Glutamatergic neuron (in vitro differentiated cells): ENCODE measurements around the gene RGS14. TPM values are rescaled to one million over a fixed set of nuclear protein-coding genes. Genes with fewer than 3 reads are reported as not detected.
A peak's percentile ranks its signal among the peaks of the same experiment; 100 is the strongest.

Source experiments
- DNase-seq: peaks from one replicate; pipeline ENCODE4 v3.0.0; 2022
- H3K27ac Mint-ChIP-seq: one replicate; pipeline ENCODE4 v1.8.0; 2020; ENCODE audit warnings: mild to moderate bottlenecking, mixed read lengths, inconsistent platforms; ENCODE audit not compliant: unreplicated experiment
- H3K27me3 Mint-ChIP-seq: one replicate; pipeline ENCODE4 v1.8.0; 2020; ENCODE audit warnings: mild to moderate bottlenecking, moderate library complexity, mixed read lengths, inconsistent platforms; ENCODE audit not compliant: unreplicated experiment
- H3K36me3 Mint-ChIP-seq: one replicate; pipeline ENCODE4 v1.8.0; 2020; ENCODE audit warnings: mild to moderate bottlenecking, mixed read lengths, inconsistent platforms; ENCODE audit not compliant: unreplicated experiment
- H3K4me1 Mint-ChIP-seq: one replicate; pipeline ENCODE4 v1.8.0; 2020; ENCODE audit warnings: mild to moderate bottlenecking, low read depth, mixed read lengths, inconsistent platforms; ENCODE audit not compliant: unreplicated experiment
- H3K4me3 Mint-ChIP-seq: one replicate; pipeline ENCODE4 v1.8.0; 2020; ENCODE audit warnings: mild to moderate bottlenecking, mixed read lengths, inconsistent platforms; ENCODE audit not compliant: unreplicated experiment
- H3K9me3 Mint-ChIP-seq: one replicate; pipeline ENCODE4 v1.8.0; 2020; ENCODE audit warnings: mild to moderate bottlenecking, moderate library complexity, mixed read lengths, inconsistent platforms; ENCODE audit not compliant: unreplicated experiment
- total RNA-seq: library from RNA; stranded (reverse); fragmentation: NEBNext Ultra II Directional; extraction: Animal tissue kit (Norgen Biotek cat#: 25700); gene quantifications from one replicate; pipeline ENCODE4 v1.2.1, GENCODE V29; 2021; ENCODE audit not compliant: unreplicated experiment
- TF ChIP-seq, protein P1 (sequence below): fragments of 200-600 bp; sonication (generic); IDR thresholded peaks from one replicate; pipeline ENCODE4 v1.5.0; 2021; ENCODE audit not compliant: partially characterized antibody, unreplicated experiment

RGS14 gene
- total RNA-seq, 1 donor from 2014 or later, result 15.9 TPM

DNA sequence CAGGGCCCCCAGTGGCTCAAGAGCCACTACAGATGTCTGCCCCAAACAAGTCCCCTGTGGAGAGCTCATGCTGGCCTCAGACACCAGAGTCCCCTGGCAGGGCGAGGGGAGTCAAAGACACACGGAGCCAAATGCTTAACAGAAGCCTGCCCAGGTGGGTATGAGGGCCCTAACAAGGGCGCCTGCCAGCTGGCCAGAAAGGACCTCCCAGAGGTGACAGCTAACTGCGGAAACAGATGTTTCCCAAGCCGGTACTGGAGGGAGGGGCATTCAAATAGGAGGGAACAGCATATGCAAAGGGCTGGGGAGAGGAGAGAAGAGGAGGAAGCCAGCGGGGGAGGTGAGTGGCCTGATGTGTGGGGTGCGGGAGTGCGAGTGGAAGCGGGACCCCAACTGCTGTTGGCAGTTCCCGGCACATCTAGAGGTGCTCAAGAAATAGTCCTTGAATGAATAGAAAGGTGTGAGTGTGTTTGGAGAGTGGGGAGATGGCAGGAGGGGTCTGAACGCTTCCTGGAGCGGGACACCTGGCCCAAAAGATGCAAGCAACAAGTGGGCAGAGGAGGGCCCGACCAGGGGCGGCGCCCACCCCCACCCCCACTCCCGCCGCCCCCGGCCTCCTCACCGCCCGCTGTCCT is 46.9 kb upstream of the RGS14 start:
- TF ChIP-seq, protein P1, sequence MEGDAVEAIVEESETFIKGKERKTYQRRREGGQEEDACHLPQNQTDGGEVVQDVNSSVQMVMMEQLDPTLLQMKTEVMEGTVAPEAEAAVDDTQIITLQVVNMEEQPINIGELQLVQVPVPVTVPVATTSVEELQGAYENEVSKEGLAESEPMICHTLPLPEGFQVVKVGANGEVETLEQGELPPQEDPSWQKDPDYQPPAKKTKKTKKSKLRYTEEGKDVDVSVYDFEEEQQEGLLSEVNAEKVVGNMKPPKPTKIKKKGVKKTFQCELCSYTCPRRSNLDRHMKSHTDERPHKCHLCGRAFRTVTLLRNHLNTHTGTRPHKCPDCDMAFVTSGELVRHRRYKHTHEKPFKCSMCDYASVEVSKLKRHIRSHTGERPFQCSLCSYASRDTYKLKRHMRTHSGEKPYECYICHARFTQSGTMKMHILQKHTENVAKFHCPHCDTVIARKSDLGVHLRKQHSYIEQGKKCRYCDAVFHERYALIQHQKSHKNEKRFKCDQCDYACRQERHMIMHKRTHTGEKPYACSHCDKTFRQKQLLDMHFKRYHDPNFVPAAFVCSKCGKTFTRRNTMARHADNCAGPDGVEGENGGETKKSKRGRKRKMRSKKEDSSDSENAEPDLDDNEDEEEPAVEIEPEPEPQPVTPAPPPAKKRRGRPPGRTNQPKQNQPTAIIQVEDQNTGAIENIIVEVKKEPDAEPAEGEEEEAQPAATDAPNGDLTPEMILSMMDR, result no peak
- H3K4me3 Mint-ChIP-seq, result peak overlapping the region; percentile 88
- DNase-seq, result no peak
- peaks cover 4% of the 10 kb centered on the region for H3K9me3 Mint-ChIP-seq
- peaks cover 8% of the 10 kb centered on the region for H3K27me3 Mint-ChIP-seq
- H3K27ac Mint-ChIP-seq, result peak overlapping the region; percentile 76
- peaks cover 7% of the 10 kb centered on the region for H3K4me1 Mint-ChIP-seq
- peaks cover under 1% of the 10 kb centered on the region for H3K36me3 Mint-ChIP-seq

DNA sequence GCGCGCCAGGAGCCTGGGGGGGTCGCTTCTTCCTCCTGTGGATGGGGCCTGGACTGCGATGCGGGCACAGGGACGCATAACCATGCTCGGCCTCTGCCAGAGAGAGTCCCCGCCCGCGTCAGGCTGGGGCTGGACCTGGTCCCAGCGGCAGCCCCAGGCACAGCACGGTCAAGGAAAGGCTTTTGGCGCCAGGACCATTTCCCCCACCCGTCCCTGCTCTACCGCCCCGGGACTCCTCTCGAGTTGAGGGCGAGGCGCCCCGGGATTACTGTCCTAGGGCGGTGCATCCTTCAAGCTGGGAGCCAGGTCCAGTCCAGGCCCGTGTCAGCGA is 46.4 kb upstream of the RGS14 start:
- Mint-ChIP-seq H3K4me1 (peaks cover 7% of the 10 kb centered on the region), H3K36me3 (peaks cover 4% of the 10 kb centered on the region), H3K4me3 (peak overlapping the region; percentile 74), H3K9me3 (peaks cover 2% of the 10 kb centered on the region), H3K27ac (no peak overlapping the region), H3K27me3 (peaks cover 6% of the 10 kb centered on the region)
- TF ChIP-seq, protein P1, result no peak
- peak; percentile 57 for DNase-seq

DNA sequence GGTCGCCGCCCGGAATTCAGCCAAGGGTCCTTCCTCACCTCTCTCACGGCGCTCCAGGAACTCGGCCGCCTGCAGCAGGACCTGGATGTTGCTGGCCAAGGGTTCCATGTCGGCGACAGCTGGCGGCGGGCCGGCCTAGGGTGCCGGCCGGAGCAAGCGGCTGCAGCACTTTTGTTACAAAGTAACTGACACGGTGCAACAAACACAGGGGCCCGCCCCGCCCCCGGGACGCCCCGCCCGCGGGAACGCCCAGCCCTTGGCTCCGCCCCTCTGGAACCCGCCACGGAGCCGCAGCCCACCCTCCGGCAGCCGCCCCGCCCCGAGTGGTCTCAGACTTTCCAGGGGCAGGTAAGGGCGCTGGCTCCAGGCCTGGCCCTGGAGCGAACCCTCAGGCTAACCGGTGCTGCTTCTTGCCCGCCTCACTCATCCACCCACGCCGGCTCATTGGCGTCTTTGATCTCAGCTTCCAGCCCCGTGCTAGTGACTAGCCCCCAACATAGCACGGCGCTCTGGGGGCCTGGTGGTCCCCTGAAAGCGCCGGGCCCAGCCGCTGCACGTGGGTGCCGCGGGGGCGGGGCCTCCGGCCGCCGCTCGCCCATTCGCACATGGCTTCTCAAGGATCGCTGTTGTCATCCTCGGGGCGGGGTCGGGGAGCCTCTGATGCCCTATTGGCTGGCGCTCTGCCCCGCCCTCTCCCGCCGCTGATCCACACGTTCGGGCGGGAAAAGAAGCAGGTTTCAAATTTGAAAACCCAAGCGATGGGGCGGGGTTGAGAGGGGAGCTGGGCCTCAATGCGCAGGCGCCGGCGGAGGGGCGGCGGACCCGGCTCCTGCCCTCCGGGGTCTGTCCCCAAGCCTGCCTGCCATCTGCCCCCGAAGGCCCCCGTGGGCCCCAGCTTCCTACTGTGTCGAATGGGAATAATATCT is 45.7 kb upstream of the RGS14 start, which contains the start of gene MXD3:
TSS of gene MXD3 (minus strand) at position 176 of the 926 bp plus-strand sequence. CDS start at position 108, 68 bp downstream.
- Mint-ChIP-seq H3K4me3 (peak within 1 kb of the TSS; percentile 88), H3K27ac (peak within 1 kb of the TSS; percentile 76), H3K27me3 (peaks cover 6% of the 10 kb centered on the region), H3K36me3 (peaks cover 4% of the 10 kb centered on the region), H3K4me1 (peaks cover 7% of the 10 kb centered on the region), H3K9me3 (peaks cover 2% of the 10 kb centered on the region)
- peak; percentile 97 for DNase-seq
- TF ChIP-seq, protein P1, result no peak

DNA sequence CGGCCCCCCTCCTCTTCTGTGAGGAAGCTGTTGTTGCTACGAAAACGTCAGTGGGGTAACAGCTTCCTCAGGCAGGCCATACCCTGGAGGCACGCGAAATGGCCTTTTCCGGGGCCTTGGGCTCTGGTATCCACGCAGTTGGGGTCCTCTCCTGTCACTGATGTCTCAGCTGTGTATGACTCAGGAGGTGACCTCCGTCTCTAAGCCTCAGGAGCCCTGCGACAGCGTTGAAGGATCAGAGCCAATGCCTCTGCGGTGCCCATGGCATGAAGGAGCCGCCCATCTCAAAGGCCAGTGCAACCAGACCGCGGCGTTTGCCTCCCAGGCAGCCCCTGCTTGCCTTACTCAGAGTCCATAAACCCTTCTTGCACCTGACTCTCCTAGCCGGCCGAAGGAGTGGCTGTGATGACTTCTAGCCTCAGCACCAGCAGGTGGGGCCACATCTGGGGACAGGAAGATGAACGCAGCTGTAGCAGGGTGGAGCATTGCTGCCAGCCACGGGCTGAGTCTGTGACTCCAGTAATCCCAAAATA is 45.0 kb upstream of the RGS14 start:
- H3K27me3 Mint-ChIP-seq, result peaks cover 6% of the 10 kb centered on the region
- peaks cover 2% of the 10 kb centered on the region for H3K9me3 Mint-ChIP-seq
- H3K4me1 Mint-ChIP-seq, result peaks cover 7% of the 10 kb centered on the region
- H3K4me3 Mint-ChIP-seq, result peak overlapping the region; percentile 46
- no peak for DNase-seq
- peaks cover 4% of the 10 kb centered on the region for H3K36me3 Mint-ChIP-seq
- TF ChIP-seq, protein P1, result no peak
- H3K27ac Mint-ChIP-seq, result no peak overlapping the region
